Right ventricle myocardium inferior (tissue), 1 donor: ENCODE results near the gene MAP4K4. TPM values are rescaled to one million over a fixed set of nuclear protein-coding genes. Genes with fewer than 3 reads are reported as not detected.
"Not testable (repeated sequence)": the region's sequence is repeated elsewhere in the genome, so short reads cannot be mapped to it uniquely, and the experiment has no call there.

Experiments used
- ATAC-seq: fragments of 200-7000 bp; cut with Tn5 transposase; one replicate; pipeline ENCODE4 v1.9.1; 2020; ENCODE audit warnings: mild to moderate bottlenecking, moderate library complexity
- DNase-seq: peaks from one replicate; pipeline ENCODE4 v3.0.0; 2021; ENCODE audit errors: missing footprints
- intact Hi-C: fragments of 100-400 bp; cut with DNase I; formaldehyde crosslinking; loops from one replicate; pipeline ENCODE4 v1.11.0; 2022
- total RNA-seq: library from RNA; stranded (reverse); fragmentation: NEBNext Ultra II Directional; extraction: Animal tissue kit (Norgen Biotek cat#: 25700); gene quantifications from one replicate; pipeline ENCODE4 v1.2.1, GENCODE V29; 2021
- donor health status: DM: no; HTN: yes; CAD: no; lungs with severe emphysema.

Gene MAP4K4
- total RNA-seq, 1 donor from 2014 or later, result 82.5 TPM

DNA sequence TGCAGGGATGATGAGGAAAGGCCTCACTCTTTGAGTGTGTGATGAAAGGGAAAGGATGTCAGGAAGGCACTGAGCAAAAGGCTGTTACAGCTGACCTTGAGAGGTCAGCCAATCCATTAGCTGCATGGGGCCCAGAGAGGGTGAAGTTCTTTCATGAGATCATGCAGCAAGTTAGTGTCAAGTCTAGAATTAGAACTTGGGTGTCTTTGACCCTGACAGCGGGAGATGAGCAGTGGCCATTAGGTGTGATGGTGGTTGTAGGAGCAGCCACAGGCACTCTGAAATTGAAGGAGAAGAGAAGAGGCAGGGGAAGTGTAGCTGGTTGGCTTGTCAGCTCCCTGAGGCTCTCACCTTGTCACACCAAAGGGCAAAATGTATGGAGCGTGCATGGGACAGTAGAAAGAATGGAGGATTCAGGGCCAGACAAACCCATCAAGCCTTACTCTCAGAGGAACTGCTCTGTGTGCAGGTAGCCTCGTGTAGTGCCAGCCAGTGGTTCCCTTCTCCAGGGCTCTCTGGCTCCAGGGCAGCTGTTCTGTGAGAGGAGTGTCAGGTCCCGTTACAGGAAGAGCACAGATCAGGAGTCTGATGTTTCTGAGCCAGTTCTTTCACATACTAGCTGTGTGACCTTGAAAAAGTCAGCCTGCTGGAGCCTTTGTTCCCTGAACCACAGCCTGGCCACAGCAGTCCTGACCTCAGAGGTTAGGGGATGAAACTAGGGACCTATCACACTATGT is 35.9 kb downstream of the MAP4K4 start:
- peak; percentile 70 for ATAC-seq
- no peak for DNase-seq
- intact Hi-C loops, result no loop called here

DNA sequence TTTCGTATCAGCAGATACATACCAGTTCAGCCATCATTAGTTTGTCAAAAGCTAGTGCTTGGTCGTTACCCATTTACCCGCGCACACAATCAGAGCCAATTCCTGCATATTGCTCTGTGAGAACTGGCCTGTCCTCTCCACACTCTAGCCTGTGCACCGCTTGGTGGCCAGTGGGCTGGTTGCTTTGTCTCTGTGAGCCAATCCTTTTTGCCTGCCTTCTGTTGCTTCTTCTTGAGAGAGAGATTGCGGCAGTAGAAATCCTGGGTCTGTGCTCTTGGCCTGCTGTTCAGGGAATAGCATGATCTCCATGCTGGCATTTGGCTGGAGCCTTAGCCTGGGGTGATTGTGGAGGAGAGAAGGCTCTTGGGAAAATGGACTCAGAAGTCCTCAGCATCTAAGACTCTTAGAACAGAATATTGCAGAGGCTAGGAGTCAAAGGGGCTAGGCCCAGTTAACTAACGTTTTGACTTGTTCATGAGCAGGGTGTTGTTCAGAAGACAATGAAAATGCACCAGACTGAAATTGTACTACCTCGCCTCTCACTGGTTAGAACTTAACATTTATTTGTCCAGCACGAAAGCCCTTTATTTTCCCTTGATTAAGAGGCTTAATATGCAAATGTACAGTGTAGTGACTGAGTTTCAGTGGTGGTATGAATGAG is 37.1 kb downstream of the MAP4K4 start:
- ATAC-seq (no peak), DNase-seq (no peak)
- intact Hi-C loops, result no loop called here

GRCh38 chr2:101735166-101735533 is 37.6 kb downstream of the MAP4K4 start:
- intact Hi-C loops, result no loop called here
- DNase-seq (no peak), ATAC-seq (no peak)

GRCh38 chr2:101736233-101736632 is 38.7 kb downstream of the MAP4K4 start:
- DNase-seq (no peak), ATAC-seq (peak; percentile 49)
- intact Hi-C loops, result no loop called here

GRCh38 chr2:101736861-101737291 is 39.4 kb downstream of the MAP4K4 start:
- intact Hi-C loops, result no loop called here
- ATAC-seq (peak; percentile 41), DNase-seq (no peak)

DNA sequence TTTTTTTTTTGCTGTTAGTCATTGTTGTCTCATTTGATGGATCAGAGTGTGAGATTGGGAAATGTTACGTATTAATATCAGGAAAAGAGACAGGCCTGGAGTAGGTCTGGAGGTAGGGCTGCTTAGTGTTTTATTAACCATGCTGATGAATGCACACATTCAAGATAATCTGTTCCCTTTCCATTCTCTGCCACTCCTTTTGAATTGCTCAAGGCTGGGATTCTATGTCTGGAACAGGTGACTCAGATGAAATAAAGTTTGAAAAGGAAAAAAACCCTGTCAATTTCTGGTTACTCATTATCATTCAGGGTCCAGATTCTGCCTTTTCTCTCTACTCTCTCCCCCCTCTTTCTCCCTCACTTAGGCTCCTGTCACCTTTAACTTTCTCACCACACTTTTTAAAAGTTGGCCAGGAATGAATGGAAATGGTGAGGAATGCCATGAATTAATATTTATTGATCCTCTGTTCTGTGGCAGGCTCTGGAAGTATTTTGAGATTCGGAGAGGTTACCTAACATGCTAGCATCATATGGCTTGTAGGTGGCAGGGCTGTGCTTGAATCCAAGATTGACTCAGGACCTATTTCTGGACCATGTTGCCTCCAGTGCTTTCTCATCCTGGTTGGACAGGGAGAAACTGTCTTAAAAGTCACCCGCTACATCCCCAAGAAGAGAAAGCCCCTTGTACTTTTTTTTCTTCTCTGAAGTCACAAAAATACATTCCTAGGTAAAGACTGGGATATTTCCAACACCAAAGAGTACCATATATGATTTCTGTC is 40.2 kb downstream of the MAP4K4 start:
- ATAC-seq, result no peak

GRCh38 chr2:101738649-101739048 is 41.1 kb downstream of the MAP4K4 start:
- intact Hi-C loops, result no loop called here

More for the DNA sequence above, 40.2 kb downstream of the MAP4K4 start:
- intact Hi-C loops, result no loop called here
- DNase-seq, result no peak

GRCh38 chr2:101740555-101740964 is 43.1 kb downstream of the MAP4K4 start:
- DNase-seq (no peak), ATAC-seq (no peak)
- intact Hi-C loops, result no loop called here

More at GRCh38 chr2:101738649-101739048, 41.1 kb downstream of the MAP4K4 start:
- DNase-seq, result no peak
- ATAC-seq, result no peak

GRCh38 chr2:101741775-101742520 is 44.4 kb downstream of the MAP4K4 start:
- intact Hi-C loops, result no loop called here
- DNase-seq (no peak), ATAC-seq (peak; percentile 33)

GRCh38 chr2:101742547-101742946 is 45.0 kb downstream of the MAP4K4 start:
- DNase-seq (no peak), ATAC-seq (no peak)
- intact Hi-C loops, result no loop called here

DNA sequence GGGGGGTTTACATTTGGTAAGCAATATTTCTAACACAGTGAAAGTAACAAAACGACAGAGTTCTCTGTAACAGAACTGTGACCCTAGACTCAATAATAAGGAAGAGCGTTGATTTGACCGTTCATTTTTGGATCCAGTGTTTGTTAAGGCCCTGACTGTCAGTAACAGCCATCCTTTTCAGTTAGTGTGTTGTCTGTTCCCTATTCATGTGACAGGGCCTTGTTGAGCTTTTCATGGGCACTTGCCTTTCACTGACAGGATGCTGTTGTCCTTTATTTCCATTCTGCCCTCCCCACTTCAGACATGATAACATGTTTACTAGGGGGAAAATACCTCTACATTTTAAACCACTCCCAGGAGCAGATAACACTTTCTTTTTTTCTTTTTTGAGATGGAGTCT is 45.8 kb downstream of the MAP4K4 start:
- peak; percentile 32 for ATAC-seq
- intact Hi-C loops, result no loop called here
- no peak for DNase-seq

DNA sequence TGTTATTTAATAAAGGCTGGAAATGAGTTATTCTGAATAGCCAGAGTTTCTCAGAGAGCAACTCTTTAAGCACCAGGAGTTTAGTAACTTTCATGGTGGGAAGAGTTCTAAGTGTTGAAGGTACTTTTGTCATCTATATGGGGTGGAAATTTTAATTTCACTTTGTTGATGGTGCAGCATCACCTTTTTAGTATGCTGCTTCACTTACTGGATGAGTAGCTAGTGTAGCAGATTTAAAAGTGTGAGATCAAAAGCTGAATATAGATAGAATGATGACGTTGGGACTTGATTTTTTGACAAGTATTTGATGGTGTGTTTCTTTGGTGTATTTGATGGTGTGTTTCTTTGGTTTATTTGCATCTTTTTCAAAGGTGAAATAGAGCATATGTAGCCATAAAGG is 47.3 kb downstream of the MAP4K4 start:
- ATAC-seq (no peak), DNase-seq (no peak)
- intact Hi-C loops, result no loop called here

DNA sequence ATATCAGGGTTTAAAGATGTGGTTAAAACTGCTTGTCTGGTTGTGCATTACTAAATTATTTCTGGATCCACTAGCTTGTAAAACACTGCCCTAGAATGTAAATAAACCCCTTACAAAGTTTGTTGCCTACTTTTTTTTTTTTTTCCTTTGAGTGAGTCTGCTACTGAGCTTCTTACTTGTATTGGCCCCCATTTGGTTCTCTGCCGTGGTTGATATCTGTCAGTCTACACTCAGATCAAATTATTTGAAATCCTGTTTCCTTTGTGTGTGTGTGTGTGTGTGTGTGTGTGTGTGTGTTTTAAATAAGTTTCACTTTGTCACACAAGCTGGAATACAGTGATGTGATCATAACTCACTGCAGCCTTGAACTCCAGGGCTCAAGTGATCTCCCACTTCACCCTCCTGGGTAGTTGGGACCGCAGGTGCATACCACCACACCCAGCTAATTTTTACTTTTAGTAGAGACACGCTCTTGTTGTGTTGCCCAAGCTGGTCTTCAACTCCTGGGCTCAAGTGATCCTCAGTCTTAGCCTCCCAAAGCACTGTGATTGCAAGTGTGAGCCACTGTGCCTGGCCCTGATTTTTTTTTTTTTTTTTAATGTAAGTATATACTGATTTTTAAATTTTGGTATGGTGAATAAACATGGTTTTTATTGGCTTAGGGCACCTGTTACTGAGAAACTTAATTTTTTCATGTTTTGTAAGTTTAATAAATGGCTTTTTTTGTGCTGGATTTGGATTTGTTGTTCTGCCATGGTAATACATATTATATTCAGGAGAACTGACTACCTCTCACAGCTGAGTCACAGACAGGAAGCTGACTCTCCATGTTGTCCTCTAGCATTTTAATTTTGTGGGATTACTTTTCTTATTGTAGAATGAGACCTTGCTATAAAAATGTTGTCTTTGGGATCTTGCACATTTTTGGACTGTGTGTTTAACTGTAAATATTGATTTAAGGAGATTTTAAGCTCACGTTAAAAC is 48.5 kb downstream of the MAP4K4 start:
- DNase-seq, result no peak
- intact Hi-C loops, result no loop called here
- ATAC-seq, result no peak

- ATAC-seq, result no peak
- intact Hi-C loops, result no loop called here
- DNase-seq, result no peak
These were observed 50.5 kb downstream of the MAP4K4 start for GRCh38 chr2:101748000-101748399.

- intact Hi-C loops, DNase-seq, ATAC-seq: not testable (repeated sequence)
These were observed 51.0 kb downstream of the MAP4K4 start for GRCh38 chr2:101748462-101748861.

DNA sequence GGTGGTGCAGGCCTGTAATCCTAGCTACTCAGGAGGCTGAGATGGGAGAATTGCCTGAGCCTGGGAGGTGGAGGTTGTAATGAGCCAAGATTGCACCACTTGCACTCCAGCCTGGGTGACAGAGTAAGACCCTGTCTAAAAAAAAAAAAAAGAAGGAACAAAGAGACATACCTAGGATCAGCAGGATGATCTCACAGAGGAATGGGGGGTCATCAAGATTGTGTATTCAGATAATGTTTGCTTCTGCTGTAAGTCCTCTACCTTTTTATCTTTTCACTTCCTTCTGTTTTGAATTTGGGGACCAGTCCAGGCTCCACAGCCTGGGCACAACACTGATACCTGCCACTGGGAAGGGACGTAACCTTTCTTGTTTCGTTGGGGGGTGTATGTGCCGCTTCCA is 53.2 kb downstream of the MAP4K4 start:
- intact Hi-C loops, result no loop called here
- no peak for DNase-seq
- no peak for ATAC-seq

DNA sequence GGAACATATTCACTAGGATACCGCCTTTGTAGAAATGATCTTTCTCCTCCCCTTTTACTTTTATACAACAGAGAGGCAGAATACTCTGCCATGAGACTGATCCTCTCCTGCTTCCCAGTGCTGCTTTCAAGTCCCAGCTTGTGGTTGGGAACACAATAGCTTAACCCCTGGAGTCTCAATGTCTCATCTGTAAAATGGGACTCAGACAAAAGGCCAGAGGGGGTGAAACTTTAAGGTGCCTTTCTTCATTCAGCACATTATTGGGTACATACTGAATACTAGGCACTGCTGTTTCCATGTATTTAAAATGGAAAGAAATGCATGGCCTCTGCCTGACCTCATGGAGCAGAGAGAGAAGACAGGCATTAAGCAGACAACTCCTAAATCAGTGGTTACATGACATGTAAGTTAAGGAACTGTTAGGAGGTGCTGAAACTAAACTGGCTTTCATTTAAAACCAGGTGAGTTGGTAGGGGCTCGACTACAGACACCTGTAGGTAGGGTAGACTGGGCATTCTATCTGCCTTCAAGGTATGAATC is 53.8 kb downstream of the MAP4K4 start:
- ATAC-seq (no peak), DNase-seq (no peak)
- intact Hi-C loops, result no loop called here
